Measurements from ENCODE around the gene RIPOR1.

The RIPOR1 gene

DNA sequence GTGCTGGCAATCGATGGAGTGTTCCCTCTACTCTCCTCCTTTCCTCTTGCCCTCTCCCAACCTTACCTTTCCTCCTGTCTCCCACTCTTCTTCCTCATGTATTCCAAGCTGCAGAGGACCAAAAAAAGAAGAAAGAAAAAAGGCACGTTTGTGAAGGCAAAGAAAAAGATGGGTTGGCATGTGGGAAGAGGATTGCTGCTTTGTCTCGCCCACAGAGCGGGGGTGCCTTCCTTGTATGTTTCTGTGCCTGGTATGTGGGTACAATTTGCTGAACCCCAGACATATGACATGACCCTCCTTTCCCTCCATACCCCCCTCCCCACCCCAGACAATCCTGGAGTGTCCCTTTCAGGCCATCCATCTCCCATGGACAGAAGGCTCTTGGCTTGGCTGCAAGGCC lies 20.6 kb downstream of the RIPOR1 start:
- no peak for DNase-seq (ENCODE audit: extremely low read depth, low read depth)
- TF ChIP-seq, protein P1, sequence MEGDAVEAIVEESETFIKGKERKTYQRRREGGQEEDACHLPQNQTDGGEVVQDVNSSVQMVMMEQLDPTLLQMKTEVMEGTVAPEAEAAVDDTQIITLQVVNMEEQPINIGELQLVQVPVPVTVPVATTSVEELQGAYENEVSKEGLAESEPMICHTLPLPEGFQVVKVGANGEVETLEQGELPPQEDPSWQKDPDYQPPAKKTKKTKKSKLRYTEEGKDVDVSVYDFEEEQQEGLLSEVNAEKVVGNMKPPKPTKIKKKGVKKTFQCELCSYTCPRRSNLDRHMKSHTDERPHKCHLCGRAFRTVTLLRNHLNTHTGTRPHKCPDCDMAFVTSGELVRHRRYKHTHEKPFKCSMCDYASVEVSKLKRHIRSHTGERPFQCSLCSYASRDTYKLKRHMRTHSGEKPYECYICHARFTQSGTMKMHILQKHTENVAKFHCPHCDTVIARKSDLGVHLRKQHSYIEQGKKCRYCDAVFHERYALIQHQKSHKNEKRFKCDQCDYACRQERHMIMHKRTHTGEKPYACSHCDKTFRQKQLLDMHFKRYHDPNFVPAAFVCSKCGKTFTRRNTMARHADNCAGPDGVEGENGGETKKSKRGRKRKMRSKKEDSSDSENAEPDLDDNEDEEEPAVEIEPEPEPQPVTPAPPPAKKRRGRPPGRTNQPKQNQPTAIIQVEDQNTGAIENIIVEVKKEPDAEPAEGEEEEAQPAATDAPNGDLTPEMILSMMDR (IDR thresholded peaks at IDR 0.05; ENCODE audit: low read depth, low read length, missing control alignments), result no peak
- no peak overlapping the region for H3K4me3 ChIP-seq (replicated peaks; ENCODE audit: low read depth, low read length)

DNA sequence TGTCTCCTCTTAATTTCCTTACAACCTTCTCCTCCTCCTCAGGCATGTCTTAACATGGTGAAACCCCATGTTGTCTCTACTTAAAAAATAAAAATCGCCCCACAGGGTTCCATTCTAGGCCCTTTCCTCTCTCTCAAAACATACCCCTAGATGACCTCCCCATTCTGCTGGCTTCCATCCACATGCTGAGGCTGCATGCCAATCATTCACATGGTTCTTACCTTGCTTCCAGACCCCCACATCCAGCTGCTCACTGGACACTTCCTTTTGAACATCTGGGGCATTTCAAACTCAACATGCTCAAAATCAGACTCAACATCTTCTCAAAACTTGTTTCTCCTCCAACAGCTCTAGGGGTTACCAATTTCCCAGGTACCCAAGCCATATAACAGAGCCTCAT lies 21.3 kb downstream of the RIPOR1 start:
- H3K4me3 ChIP-seq (replicated peaks; ENCODE audit: low read depth, low read length), result no peak overlapping the region
- no peak for DNase-seq (ENCODE audit: extremely low read depth, low read depth)
- TF ChIP-seq, protein P1 (IDR thresholded peaks at IDR 0.05; ENCODE audit: low read depth, low read length, missing control alignments), result no peak

DNA sequence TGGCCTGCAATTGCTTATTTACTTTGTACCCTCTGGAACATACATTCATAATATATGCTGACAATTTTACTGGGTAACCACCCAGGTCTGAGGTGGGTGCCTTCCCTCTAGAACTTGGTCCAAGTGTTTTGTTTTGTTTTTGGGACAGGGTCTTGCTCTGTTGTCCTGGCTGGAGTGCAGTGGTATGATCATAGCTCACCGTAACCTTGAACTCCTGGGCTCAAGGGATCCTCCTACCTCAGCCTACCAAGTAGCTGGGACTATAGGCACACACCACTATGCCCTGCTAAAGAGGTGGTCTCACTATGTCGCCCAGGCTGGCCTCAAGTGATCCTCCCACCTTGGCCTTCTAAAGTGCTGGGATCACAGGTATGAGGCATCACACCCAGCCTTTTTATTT lies 22.5 kb downstream of the RIPOR1 start:
- no peak overlapping the region for H3K4me3 ChIP-seq (replicated peaks; ENCODE audit: low read depth, low read length)
- TF ChIP-seq, protein P1 (IDR thresholded peaks at IDR 0.05; ENCODE audit: low read depth, low read length, missing control alignments), result no peak
- no peak for DNase-seq (ENCODE audit: extremely low read depth, low read depth)

DNA sequence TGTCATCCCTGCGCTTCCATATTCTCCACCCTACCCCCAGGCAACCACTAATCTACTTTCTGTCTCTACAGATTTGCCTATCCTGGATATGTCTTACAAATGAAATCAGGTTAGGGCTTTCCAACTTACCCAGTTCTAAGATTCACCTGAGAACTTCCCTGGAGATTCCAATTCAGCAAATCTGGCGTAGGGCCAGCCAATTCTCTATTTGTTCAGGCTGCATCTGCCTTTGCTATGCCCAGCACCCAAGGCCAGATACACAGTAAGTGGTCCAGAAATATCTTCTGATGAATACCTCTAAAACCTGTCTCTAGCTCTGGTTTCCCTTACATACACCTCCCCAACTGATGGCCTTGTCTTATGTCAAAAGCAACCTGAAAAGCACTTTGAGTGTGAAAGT lies 23.3 kb downstream of the RIPOR1 start:
- TF ChIP-seq, protein P1 (IDR thresholded peaks at IDR 0.05; ENCODE audit: low read depth, low read length, missing control alignments), result no peak
- DNase-seq (ENCODE audit: extremely low read depth, low read depth), result no peak
- no peak overlapping the region for H3K4me3 ChIP-seq (replicated peaks; ENCODE audit: low read depth, low read length)

DNA sequence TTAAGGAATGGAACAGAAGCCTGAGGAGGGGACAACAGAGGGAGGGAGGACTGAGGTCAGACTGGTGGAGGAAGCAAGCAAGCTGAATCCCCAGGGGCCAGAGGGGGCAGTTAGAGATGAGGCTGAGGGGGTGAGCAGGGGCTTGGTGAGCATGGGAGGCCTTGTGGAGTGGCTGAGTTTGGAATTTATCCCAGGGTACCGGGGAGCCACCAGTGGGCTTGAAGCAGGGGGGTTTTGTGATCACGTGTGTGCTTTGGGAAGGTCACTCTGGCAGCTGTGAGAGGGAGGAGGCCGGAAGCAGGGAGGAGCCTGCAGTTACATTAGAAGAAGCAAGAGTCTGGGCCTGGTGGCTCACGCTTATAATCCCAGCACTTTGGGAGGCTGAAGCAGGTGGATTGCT lies 23.8 kb downstream of the RIPOR1 start:
- TF ChIP-seq, protein P1 (IDR thresholded peaks at IDR 0.05; ENCODE audit: low read depth, low read length, missing control alignments), result no peak
- no peak overlapping the region for H3K4me3 ChIP-seq (replicated peaks; ENCODE audit: low read depth, low read length)
- DNase-seq (ENCODE audit: extremely low read depth, low read depth), result no peak

DNA sequence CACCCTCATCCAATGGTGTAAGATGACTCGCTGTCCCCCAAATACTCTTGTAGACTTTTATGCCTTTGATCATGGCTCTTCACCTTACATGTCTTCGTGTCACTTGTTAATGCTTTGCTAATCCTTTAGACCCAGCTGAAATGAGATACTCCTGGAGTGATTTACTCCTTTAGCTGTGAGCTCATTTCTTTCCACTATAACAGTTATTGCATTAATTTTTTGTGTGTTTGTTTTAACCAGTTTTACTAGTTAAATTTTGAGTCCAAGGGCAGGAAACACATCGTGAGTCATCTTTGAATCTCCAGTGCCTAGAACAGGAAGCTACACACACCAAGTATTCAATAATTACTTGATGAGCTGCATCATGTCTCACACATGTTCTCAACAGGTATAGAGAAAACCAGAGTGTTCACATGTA lies 27.2 kb downstream of the RIPOR1 start:
- no peak overlapping the region for H3K4me3 ChIP-seq (replicated peaks; ENCODE audit: low read depth, low read length)
- DNase-seq (ENCODE audit: extremely low read depth, low read depth), result peak; percentile 78
- TF ChIP-seq, protein P1 (IDR thresholded peaks at IDR 0.05; ENCODE audit: low read depth, low read length, missing control alignments), result no peak

DNA sequence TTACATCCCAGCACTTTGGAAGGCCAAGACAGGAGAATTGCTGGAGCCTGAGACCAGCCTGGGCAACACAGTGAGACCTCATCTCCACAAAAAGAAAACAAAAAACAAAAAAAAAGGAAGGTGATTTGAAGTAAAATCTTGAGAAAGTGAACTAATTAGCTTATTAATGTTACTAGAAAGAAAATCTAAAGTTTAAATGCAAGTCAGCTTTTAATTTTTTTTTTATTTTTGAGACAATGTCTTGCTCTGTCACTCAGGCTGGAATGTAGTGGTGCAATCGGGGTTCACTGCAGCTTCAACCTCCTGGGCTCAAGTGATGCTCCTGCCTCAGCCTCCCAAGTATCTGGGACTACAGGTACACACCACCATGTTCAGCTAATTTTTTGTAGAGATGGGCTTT lies 30.2 kb downstream of the RIPOR1 start:
- H3K4me3 ChIP-seq (replicated peaks; ENCODE audit: low read depth, low read length), result no peak overlapping the region
- DNase-seq (ENCODE audit: extremely low read depth, low read depth), result no peak
- TF ChIP-seq, protein P1 (IDR thresholded peaks at IDR 0.05; ENCODE audit: low read depth, low read length, missing control alignments), result no peak

Measured in HFF-Myc (cell line).